Measurements from ENCODE around the gene RTP2. TPM values are rescaled to one million over a fixed set of nuclear protein-coding genes. Genes with fewer than 3 reads are reported as not detected.
A peak's percentile ranks its signal among the peaks of the same experiment; 100 is the strongest.

Gene RTP2
- total and polyA plus RNA-seq, 2 experiments from 2014 or later, result not detected

DNA sequence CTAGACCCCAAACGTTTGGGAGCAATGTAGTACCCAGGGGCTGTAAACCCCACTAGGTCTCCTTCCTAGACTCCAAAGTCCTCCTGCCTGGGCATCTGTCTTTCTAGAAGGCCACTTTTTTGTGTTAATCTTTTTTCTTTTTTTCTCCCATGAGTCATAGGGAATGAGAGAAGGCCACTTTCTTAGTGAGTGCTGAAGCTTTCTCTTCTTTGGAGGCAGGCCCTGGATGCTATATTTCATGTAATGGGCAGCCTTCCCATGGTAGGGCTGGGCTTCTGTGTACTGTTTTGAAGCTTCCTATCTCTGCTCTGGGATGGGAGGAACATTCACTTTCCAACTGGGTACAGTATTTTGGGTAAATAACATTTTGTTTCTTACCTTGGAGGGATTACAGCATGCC, 15.2 kb upstream of the RTP2 start:
- H3K27me3 Mint-ChIP-seq (ENCODE audit: insufficient read depth, low read depth, poor library complexity), result no peaks in the 10 kb centered on the region
- no peaks in the 10 kb centered on the region for H3K9me3 Mint-ChIP-seq
- Histone ChIP-seq H3K27me3 (ENCODE audit: insufficient read depth) (no peaks in the 10 kb centered on the region), H3K4me1 (ENCODE audit: insufficient read depth) (peaks cover 10% of the 10 kb centered on the region; the same call in 1 of the 2 replicates), H3K4me3 (no peak overlapping the region), H3K4me2 (no peak overlapping the region), H4K20me1 (replicated peaks; ENCODE audit: insufficient read depth) (no peaks in the 10 kb centered on the region), H3K9me2 (ENCODE audit: insufficient read depth) (no peaks in the 10 kb centered on the region), H3K27ac (ENCODE audit: low read depth) (no peak overlapping the region), H3F3A (replicated peaks; ENCODE audit: low read depth) (no peaks in the 10 kb centered on the region; the same call in 1 of the 2 replicates), H3K36me3 (ENCODE audit: insufficient read depth) (no peaks in the 10 kb centered on the region), H3K79me2 (replicated peaks; ENCODE audit: insufficient read depth) (no peaks in the 10 kb centered on the region), H2AFZ (no peak overlapping the region)
- ATAC-seq (no peak), DNase-seq (ENCODE audit: low spot score) (no peak)
- peaks cover 12% of the 10 kb centered on the region for H3K36me3 Mint-ChIP-seq (ENCODE audit: low read depth)
- H3K27ac Mint-ChIP-seq, result no peak overlapping the region
- no peak for TF ChIP-seq STAT1 (IDR thresholded peaks at IDR 0.05; ENCODE audit: unreplicated experiment)
- TF ChIP-seq CREB1 (CRISPR knock-in tag; IDR thresholded peaks at IDR 0.05; ENCODE audit: low read depth), result no peak
- peaks cover 17% of the 10 kb centered on the region for H3K4me1 Mint-ChIP-seq
- H3K4me3 Mint-ChIP-seq, result no peak overlapping the region

DNA sequence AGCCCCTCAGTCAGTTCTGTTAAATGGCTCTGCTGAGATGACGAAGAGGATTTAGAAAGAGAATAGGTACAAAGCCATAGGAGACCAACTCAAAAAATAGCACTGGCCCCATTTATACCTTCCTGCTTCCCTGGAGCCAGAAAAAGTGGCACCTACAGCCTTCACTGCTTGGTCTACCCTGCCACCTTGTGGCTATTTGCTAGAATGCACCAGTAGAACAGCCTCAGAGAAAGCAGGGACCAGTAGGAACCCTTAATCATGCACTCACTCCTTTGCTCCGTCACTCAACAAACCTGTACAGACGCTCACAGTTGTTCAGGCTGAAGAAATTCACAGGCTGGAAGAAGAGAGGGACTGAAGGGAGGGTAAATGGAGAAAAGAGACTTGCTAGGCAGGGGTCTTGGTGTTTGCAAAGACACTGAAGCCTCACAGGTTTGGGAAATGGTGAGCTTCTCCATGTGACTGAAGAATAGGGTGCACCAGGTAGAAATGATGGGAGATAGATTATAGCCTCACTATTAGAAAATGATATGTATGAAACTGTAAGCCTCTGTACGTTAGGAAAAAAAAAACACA, 12.1 kb upstream of the RTP2 start:
- Histone ChIP-seq H3K4me2 (no peak overlapping the region), H3K27ac (ENCODE audit: low read depth) (no peak overlapping the region), H4K20me1 (replicated peaks; ENCODE audit: insufficient read depth) (no peaks in the 10 kb centered on the region), H3F3A (replicated peaks; ENCODE audit: low read depth) (no peaks in the 10 kb centered on the region), H2AFZ (no peak overlapping the region), H3K79me2 (replicated peaks; ENCODE audit: insufficient read depth) (no peaks in the 10 kb centered on the region), H3K4me3 (no peak overlapping the region), H3K27me3 (ENCODE audit: insufficient read depth) (no peaks in the 10 kb centered on the region), H3K4me1 (ENCODE audit: insufficient read depth) (peaks cover 3% of the 10 kb centered on the region; the same call in 1 of the 2 replicates), H3K36me3 (ENCODE audit: insufficient read depth) (no peaks in the 10 kb centered on the region), H3K9me2 (ENCODE audit: insufficient read depth) (no peaks in the 10 kb centered on the region)
- Mint-ChIP-seq H3K4me3 (no peak overlapping the region), H3K9me3 (no peaks in the 10 kb centered on the region), H3K27ac (no peak overlapping the region), H3K36me3 (ENCODE audit: low read depth) (no peaks in the 10 kb centered on the region), H3K4me1 (peaks cover 3% of the 10 kb centered on the region; the same call in 2 of the 3 replicates), H3K27me3 (ENCODE audit: insufficient read depth, low read depth, poor library complexity) (no peaks in the 10 kb centered on the region)
- ATAC-seq, result peak; percentile 95
- peak; percentile 88 for DNase-seq (ENCODE audit: low spot score)
- peak; percentile 94 to 99 for TF ChIP-seq CTCF (conservative IDR thresholded peaks at IDR 0.05; ENCODE audit: low read depth in 2 of 2)
- no peak for TF ChIP-seq NANOG (IDR thresholded peaks at IDR 0.05; ENCODE audit: borderline replicate concordance)

GRCh38 chr3:187713504-187713903, 11.1 kb upstream of the RTP2 start:
- ATAC-seq (peak; percentile 29; the same call in 1 of the 3 replicates), DNase-seq (ENCODE audit: low spot score) (peak; percentile 34)
- no peaks in the 10 kb centered on the region for H3F3A ChIP-seq (replicated peaks; ENCODE audit: low read depth)
- H3K36me3 Mint-ChIP-seq (ENCODE audit: low read depth), result no peaks in the 10 kb centered on the region
- no peak overlapping the region for H3K27ac ChIP-seq (ENCODE audit: low read depth)
- H3K36me3 ChIP-seq (ENCODE audit: insufficient read depth), result no peaks in the 10 kb centered on the region
- H3K4me2 ChIP-seq, result no peak overlapping the region
- no peaks in the 10 kb centered on the region for H3K9me3 Mint-ChIP-seq
- H3K79me2 ChIP-seq (replicated peaks; ENCODE audit: insufficient read depth), result no peaks in the 10 kb centered on the region
- H3K27me3 Mint-ChIP-seq (ENCODE audit: insufficient read depth, low read depth, poor library complexity), result no peaks in the 10 kb centered on the region
- H4K20me1 ChIP-seq (replicated peaks; ENCODE audit: insufficient read depth), result no peaks in the 10 kb centered on the region
- no peak overlapping the region for H3K4me3 Mint-ChIP-seq
- H3K27ac Mint-ChIP-seq, result no peak overlapping the region
- H3K27me3 ChIP-seq (ENCODE audit: insufficient read depth), result no peaks in the 10 kb centered on the region
- 0 out of 2 replicates have a peak overlapping the region, but pooled peaks have one; percentile 67 for H2AFZ ChIP-seq
- no peak overlapping the region for H3K4me3 ChIP-seq
- H3K4me1 ChIP-seq (ENCODE audit: insufficient read depth), result no peaks in the 10 kb centered on the region
- H3K4me1 Mint-ChIP-seq, result no peaks in the 10 kb centered on the region
- no peaks in the 10 kb centered on the region for H3K9me2 ChIP-seq (ENCODE audit: insufficient read depth)
- TF ChIP-seq REST (IDR thresholded peaks at IDR 0.05; ENCODE audit: unreplicated experiment) (no peak), POLR2AphosphoS5 (IDR thresholded peaks at IDR 0.05; ENCODE audit: low read depth) (no peak), EZH2 (IDR thresholded peaks at IDR 0.05; ENCODE audit: low read depth, unreplicated experiment) (no peak), STAT1 (IDR thresholded peaks at IDR 0.05; ENCODE audit: unreplicated experiment) (no peak), ZNF114 (CRISPR knock-in tag; IDR thresholded peaks at IDR 0.05) (no peak), CTCF (conservative IDR thresholded peaks at IDR 0.05; ENCODE audit: low read depth in 2 of 2) (no peak), EZH2phosphoT487 (IDR thresholded peaks at IDR 0.05; ENCODE audit: unreplicated experiment) (no peak), ZNF331 (CRISPR knock-in tag; IDR thresholded peaks at IDR 0.05; ENCODE audit: low read depth) (no peak), CREB1 (CRISPR knock-in tag; IDR thresholded peaks at IDR 0.05; ENCODE audit: low read depth) (no peak), JUNB (IDR thresholded peaks at IDR 0.05; ENCODE audit: unreplicated experiment) (no peak)

All from GM23338 (cell line).